ENCODE measurements around the gene SNX27.

- TF ChIP-seq CEBPB (IDR thresholded peaks at IDR 0.05; ENCODE audit: borderline replicate concordance in 1 of 2, low read depth in 2 of 2, low read length in 2 of 2) (no peak), RAD21 (IDR thresholded peaks at IDR 0.05; ENCODE audit: insufficient read depth, low read depth, low read length) (no peak), ZSCAN29 (IDR thresholded peaks at IDR 0.05) (no peak), EZH2 (IDR thresholded peaks at IDR 0.05; ENCODE audit: borderline replicate concordance, control insufficient read depth, low read depth, low read length) (no peak), MEF2A (IDR thresholded peaks at IDR 0.05; ENCODE audit: insufficient read depth, low read depth, low read length) (no peak), SIX5 (IDR thresholded peaks at IDR 0.05; ENCODE audit: low read depth, low read length, severe bottlenecking) (no peak), BACH1 (IDR thresholded peaks at IDR 0.05; ENCODE audit: borderline replicate concordance) (no peak)
- TF ChIP-seq, protein P1, sequence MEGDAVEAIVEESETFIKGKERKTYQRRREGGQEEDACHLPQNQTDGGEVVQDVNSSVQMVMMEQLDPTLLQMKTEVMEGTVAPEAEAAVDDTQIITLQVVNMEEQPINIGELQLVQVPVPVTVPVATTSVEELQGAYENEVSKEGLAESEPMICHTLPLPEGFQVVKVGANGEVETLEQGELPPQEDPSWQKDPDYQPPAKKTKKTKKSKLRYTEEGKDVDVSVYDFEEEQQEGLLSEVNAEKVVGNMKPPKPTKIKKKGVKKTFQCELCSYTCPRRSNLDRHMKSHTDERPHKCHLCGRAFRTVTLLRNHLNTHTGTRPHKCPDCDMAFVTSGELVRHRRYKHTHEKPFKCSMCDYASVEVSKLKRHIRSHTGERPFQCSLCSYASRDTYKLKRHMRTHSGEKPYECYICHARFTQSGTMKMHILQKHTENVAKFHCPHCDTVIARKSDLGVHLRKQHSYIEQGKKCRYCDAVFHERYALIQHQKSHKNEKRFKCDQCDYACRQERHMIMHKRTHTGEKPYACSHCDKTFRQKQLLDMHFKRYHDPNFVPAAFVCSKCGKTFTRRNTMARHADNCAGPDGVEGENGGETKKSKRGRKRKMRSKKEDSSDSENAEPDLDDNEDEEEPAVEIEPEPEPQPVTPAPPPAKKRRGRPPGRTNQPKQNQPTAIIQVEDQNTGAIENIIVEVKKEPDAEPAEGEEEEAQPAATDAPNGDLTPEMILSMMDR (IDR thresholded peaks at IDR 0.05 in 2 of 3, conservative IDR thresholded peaks at IDR 0.05 in 1 of 3; ENCODE audit: control insufficient read depth in 2 of 3, extremely low read depth in 1 of 3, insufficient read depth in 1 of 3, low read depth in 3 of 3, low read length in 3 of 3): no peak
- TF ChIP-seq, protein P2, sequence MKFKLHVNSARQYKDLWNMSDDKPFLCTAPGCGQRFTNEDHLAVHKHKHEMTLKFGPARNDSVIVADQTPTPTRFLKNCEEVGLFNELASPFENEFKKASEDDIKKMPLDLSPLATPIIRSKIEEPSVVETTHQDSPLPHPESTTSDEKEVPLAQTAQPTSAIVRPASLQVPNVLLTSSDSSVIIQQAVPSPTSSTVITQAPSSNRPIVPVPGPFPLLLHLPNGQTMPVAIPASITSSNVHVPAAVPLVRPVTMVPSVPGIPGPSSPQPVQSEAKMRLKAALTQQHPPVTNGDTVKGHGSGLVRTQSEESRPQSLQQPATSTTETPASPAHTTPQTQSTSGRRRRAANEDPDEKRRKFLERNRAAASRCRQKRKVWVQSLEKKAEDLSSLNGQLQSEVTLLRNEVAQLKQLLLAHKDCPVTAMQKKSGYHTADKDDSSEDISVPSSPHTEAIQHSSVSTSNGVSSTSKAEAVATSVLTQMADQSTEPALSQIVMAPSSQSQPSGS (IDR thresholded peaks at IDR 0.05; ENCODE audit: low read length): no peak
- TF ChIP-seq, protein P3, sequence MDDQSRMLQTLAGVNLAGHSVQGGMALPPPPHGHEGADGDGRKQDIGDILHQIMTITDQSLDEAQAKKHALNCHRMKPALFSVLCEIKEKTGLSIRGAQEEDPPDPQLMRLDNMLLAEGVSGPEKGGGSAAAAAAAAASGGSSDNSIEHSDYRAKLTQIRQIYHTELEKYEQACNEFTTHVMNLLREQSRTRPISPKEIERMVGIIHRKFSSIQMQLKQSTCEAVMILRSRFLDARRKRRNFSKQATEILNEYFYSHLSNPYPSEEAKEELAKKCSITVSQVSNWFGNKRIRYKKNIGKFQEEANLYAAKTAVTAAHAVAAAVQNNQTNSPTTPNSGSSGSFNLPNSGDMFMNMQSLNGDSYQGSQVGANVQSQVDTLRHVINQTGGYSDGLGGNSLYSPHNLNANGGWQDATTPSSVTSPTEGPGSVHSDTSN (IDR thresholded peaks at IDR 0.05; ENCODE audit: insufficient replicate concordance, low read depth, low read length): no peak
- TF ChIP-seq, protein P4, sequence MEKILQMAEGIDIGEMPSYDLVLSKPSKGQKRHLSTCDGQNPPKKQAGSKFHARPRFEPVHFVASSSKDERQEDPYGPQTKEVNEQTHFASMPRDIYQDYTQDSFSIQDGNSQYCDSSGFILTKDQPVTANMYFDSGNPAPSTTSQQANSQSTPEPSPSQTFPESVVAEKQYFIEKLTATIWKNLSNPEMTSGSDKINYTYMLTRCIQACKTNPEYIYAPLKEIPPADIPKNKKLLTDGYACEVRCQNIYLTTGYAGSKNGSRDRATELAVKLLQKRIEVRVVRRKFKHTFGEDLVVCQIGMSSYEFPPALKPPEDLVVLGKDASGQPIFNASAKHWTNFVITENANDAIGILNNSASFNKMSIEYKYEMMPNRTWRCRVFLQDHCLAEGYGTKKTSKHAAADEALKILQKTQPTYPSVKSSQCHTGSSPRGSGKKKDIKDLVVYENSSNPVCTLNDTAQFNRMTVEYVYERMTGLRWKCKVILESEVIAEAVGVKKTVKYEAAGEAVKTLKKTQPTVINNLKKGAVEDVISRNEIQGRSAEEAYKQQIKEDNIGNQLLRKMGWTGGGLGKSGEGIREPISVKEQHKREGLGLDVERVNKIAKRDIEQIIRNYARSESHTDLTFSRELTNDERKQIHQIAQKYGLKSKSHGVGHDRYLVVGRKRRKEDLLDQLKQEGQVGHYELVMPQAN (conservative IDR thresholded peaks at IDR 0.05): no peak
These were observed 94.9 kb downstream of the SNX27 start for GRCh38 chr1:151706464-151707415.
